DOHH2 (cell line): ENCODE data around the gene TEX13A.

ENCODE experiments used
- EZH2phosphoT487 ChIP-seq: fragments of 200-600 bp; sonication (generic); IDR thresholded peaks from 2 replicates; pipeline ENCODE4 v1.6.1; 2017; ENCODE audit warnings: borderline replicate concordance, mild to moderate bottlenecking, antibody characterized with exemption, low read length, moderate library complexity, mixed read lengths
- TF ChIP-seq, protein P1 (sequence below): fragments of 200-600 bp; sonication (generic); IDR thresholded peaks from one replicate; pipeline ENCODE4 v1.5.1; 2014; ENCODE audit warnings: antibody characterized with exemption, mild to moderate bottlenecking, low read depth, low read length; ENCODE audit not compliant: poor library complexity, severe bottlenecking

DNA sequence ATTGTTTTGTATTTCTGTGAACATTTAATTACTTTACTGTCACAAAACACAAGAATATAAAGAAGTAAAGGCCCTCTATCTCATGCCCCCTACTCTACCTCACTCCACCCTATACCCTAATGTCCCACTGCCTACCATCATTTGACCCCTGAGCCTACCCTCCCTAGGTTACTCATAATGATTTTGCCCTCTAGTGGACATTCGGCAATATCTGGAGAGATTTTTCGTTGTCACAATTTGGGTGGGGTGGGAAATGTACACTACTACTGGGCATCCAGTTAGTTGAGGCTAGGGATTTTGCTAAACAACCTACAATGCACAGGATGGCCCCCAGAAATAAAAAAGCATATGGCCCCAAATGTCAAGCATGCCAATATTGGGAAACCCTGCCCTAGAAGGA lies 10.2 kb downstream of the TEX13A start:
- TF ChIP-seq, protein P1, sequence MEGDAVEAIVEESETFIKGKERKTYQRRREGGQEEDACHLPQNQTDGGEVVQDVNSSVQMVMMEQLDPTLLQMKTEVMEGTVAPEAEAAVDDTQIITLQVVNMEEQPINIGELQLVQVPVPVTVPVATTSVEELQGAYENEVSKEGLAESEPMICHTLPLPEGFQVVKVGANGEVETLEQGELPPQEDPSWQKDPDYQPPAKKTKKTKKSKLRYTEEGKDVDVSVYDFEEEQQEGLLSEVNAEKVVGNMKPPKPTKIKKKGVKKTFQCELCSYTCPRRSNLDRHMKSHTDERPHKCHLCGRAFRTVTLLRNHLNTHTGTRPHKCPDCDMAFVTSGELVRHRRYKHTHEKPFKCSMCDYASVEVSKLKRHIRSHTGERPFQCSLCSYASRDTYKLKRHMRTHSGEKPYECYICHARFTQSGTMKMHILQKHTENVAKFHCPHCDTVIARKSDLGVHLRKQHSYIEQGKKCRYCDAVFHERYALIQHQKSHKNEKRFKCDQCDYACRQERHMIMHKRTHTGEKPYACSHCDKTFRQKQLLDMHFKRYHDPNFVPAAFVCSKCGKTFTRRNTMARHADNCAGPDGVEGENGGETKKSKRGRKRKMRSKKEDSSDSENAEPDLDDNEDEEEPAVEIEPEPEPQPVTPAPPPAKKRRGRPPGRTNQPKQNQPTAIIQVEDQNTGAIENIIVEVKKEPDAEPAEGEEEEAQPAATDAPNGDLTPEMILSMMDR, result peak; percentile 18
- no peak for TF ChIP-seq EZH2phosphoT487
